AG10803 (cell line): ENCODE measurements around the gene PTK6.
A peak's percentile ranks its signal among the peaks of the same experiment; 100 is the strongest.

Experiments
- DNase-seq: peaks from one replicate; pipeline ENCODE4 v3.0.0; 2010; ENCODE audit warnings: low read depth
- H3K4me3 ChIP-seq: 2 replicates; pipeline ENCODE4 v1.5.1; 2011; ENCODE audit warnings: mild to moderate bottlenecking, low read length, control low read depth
- TF ChIP-seq, protein P1 (sequence below): conservative IDR thresholded peaks from 2 replicates; pipeline ENCODE4 v1.5.1; 2011; ENCODE audit warnings: mild to moderate bottlenecking, low read length, control low read depth, inconsistent platforms

PTK6 gene

DNA sequence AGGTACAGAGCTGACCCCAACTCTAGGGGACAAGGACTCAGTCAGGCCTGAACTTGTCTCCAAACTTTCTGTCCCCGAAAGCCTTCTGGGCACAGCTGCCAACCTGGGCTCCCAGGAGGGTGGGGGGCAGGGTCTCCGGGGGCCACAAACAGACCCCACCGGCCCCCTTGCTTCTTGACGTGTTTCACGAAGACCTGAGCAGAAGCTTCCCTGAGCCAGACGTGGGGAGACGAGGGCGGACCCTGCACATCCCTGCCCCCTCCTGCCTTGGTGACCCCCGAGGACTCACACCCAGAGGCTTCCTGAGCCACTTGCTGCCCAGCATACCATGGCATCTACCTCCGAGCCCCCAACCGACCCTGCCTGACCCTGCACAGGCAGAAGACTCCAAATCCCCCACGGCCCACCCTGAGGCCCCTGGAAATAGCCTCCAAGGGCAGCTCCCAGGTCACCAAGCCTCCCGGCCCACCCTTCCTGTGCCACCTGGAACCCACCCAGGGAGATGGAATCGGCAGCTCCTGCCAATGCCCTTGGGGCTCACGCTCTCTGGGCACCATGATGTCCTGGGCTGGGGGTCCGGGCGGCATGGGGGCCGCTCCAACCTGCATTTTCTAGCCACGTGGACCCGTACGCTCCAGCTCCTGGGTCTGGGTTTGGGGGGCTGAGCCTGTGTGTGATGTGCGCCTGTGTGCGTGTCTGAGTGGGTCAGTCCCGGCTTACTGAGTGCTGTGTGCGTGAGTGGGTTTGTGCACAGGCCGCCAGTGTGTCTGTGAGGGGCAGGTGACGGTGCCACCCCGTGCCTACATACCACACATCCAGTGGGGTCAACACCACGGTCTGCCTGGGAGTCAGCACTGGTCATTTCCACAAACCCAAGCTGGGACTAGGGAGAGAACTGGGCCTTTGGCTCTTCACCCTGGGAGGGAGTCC, 2.5 kb upstream of the PTK6 start:
- TF ChIP-seq, protein P1, sequence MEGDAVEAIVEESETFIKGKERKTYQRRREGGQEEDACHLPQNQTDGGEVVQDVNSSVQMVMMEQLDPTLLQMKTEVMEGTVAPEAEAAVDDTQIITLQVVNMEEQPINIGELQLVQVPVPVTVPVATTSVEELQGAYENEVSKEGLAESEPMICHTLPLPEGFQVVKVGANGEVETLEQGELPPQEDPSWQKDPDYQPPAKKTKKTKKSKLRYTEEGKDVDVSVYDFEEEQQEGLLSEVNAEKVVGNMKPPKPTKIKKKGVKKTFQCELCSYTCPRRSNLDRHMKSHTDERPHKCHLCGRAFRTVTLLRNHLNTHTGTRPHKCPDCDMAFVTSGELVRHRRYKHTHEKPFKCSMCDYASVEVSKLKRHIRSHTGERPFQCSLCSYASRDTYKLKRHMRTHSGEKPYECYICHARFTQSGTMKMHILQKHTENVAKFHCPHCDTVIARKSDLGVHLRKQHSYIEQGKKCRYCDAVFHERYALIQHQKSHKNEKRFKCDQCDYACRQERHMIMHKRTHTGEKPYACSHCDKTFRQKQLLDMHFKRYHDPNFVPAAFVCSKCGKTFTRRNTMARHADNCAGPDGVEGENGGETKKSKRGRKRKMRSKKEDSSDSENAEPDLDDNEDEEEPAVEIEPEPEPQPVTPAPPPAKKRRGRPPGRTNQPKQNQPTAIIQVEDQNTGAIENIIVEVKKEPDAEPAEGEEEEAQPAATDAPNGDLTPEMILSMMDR: no peak

DNA sequence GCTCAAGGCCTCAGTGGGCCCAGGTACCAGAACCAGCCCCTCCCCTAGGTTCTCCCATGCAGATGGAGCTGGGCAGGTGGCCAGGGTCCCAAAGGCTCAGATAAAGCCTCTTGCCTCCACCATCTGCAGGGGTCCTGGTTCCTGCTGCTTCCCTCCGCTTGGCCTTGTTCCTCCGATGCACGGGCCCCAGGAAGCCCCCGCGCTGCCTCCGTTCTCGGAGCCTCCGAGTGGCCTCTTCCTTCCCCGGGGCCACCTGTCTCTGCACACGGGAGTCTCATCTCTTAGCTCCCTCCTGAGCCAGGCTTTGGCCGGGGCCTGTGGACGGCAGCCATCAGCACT, 1.9 kb upstream of the PTK6 start:
- TF ChIP-seq, protein P1: no peak
- no peak overlapping the region for H3K4me3 ChIP-seq
- DNase-seq: no peak

More for the DNA sequence above, 2.5 kb upstream of the PTK6 start:
- no peak for DNase-seq
- no peak overlapping the region for H3K4me3 ChIP-seq

DNA sequence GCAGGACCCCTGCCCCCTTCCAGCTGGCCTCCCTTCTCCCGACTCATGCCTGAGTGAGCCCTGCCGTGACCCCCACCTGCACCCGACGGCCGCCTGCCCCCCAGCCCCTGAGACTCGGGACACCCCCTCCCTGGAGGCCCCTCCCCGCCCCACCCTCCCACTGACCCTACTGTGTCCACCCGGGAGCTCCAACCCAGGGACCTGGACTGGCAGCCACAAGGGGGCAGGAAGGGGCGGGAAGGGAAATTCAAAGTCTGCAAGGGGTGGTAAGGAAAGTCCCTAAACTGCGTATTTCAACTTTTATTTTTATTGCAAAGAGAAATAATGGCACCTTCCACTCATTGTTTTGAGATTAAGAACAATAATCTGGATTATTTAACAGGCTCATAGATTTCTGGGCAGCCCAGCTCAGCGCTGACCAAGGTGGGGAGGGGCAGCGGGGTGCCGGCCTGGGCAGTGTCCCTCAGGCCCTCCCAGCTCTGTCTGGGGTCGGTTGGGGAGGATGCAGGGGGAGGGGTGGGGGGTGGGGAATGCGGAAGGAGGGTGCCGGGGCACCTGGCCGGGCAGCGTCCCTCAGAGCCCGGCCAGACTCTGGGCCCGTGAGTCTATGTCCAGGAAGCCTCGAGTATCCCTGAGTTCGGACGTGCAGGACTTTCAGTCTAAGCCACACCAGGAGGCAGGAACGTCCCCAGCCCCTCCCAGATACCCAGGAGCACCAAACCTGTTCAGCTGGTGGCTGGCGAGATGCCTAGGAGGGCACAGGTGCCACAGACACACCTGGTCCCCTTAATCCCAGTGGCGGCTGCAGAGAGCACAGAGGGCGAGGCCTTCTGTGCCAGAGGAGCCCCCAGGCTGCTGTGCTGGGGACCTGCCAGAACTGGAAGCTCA, 1.3 kb upstream of the PTK6 start:
- TF ChIP-seq, protein P1: no peak
- DNase-seq: peak; percentile 26
- peak overlapping the region; percentile 39 for H3K4me3 ChIP-seq

DNA sequence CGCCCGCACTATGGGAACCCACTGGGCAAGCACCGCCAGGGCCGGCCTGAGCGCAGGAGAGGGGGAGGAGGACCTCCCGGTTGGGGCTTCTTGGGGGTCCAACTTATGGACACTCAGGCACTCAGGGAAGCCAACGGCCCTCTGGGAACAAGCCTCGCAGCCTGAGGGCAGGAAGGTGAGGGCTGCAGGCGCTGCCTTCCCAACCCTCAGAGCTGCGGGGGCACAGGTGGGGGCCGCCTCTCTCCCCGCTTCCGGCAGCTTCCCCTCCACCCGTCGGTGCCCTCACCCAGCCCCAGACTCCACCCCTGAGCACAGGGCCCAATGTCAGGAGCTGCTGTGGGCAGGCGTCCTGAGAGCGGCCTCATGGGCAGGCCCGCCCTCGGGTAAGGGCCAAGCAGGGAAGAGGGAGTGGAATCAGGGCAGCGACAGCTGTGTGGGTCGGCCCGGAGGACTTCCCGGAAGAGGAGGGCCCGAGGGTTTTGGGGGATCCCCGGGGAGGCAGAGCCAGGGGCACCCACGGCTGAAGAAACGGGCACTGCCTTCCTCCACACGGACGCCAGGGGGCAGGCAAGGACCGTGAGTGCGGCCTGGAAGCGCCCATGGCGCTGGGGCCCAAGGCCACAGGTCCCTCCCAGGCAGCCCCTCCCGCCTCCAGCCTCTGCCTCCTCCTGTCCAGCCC, 488 bp upstream of the PTK6 start:
- H3K4me3 ChIP-seq: peak overlapping the region; percentile 39
- TF ChIP-seq, protein P1: peak; percentile 87
- DNase-seq: peak; percentile 92

DNA sequence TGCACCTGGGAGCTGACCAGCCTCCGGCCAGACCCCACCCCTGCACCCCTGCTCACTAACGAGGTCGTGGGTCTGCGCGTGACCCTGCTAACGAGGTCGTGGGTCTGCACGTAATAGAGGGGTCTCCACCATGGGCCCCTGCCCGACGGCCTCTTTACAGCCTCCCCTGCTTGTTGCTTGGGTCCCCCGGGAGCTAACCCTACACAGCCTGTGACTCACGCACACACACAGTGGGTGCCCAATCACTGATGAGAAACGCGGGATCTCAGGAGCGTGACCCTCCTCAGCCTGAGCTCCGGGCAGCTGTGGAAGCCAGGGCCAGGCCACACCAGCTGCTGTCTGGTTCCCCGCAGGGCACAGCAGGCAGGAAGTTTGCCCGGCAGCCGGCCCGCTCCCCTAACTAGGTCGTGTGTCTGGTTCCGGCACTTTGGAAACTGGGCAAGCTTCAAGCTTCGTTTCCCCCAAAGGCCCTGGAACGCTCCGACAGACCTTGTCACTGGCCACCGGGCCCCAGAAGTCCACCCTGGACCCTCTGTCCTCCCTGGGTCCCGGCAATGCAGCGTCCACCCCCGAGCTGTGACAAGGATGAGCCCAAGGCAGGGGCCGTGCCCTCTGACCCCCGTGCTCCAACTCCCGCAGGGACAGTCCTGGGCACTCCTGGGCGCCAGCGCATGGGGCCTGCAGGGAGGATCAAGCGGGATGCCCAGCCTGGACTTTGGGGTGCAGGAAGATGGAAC, 767 bp downstream of the PTK6 start:
- DNase-seq: peak; percentile 39
- no peak overlapping the region for H3K4me3 ChIP-seq
- TF ChIP-seq, protein P1: no peak

DNA sequence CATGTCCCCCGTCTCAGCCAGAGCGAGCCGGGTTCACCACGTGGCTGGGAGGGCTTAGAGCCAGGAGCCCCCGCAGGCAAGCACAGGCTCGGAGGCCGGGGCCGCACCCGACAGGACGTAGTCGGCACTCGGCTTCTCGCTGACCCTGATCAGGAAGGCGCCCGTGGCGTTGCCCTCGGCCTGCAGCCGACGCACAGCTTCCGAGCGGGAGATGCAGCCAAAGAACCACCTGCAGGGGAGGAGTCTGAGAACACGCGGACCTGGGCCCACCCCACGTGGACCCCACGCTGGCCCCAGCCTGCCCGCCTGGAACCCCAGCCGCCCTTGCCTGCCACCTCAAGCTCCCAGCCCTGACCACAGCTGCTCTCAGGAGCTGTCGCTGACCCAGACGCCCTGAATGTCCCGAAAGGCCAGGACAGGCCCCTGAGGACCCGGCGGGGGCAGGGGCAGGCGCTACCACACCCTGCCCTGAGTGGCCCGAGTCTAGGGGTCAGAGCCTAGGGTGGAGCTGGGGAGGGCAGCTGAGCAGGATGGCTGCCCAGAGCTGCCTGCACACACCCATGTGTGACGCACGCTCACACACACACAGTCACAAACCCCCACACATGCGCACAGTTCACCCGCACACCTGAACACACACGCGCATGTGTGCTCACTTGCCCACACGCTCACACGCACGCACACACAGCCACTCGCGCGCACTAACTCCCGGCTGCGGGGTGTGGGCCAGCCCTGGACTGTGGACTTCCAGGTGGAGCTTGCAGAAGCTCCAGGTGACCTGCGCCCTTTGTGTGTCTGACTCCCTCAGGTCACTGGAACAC, 2.1 kb downstream of the PTK6 start:
- H3K4me3 ChIP-seq: no peak overlapping the region
- DNase-seq: peak; percentile 25
- TF ChIP-seq, protein P1: no peak
